ENCODE results near the gene ADIPOR1.
"Not testable (repeated sequence)": the region's sequence is repeated elsewhere in the genome, so short reads cannot be mapped to it uniquely, and the experiment has no call there.

- not testable (repeated sequence) for TF ChIP-seq CTCF (IDR thresholded peaks at IDR 0.05); ZFX (IDR thresholded peaks at IDR 0.05; ENCODE audit: borderline replicate concordance)
Observed at GRCh38 chr1:202912476-202912875, 45.6 kb downstream of the ADIPOR1 start.
